IMR-90 (cell line): Measurements from ENCODE around the gene KLHL29. TPM values are rescaled to one million over a fixed set of nuclear protein-coding genes. Genes with fewer than 3 reads are reported as not detected.

Experiments
- ATAC-seq: fragments of 200-7000 bp; cut with Tn5 transposase; 2 replicates; pipeline ENCODE4 v1.9.1; 2020; ENCODE audit warnings: low read depth, mild to moderate bottlenecking, moderate library complexity
- BruUV-seq: library from RNA; stranded (reverse); fragments of 400-500 nt; replicated peaks from 2 replicates; lab custom pipeline; 2021; lab: Mats Ljungman, UMichigan
- CTCF ChIA-PET: fragments of 300-600 bp; formaldehyde crosslinking; extraction: SDS; loops from one replicate; lab custom pipeline; 2021; ENCODE audit warnings: antibody characterized with exemption; lab: Yijun Ruan, JAX
- POLR2A ChIA-PET: fragments of 300-600 bp; sonication (Branson Sonifier 250); formaldehyde crosslinking; loops from one replicate; lab custom pipeline; 2022; ENCODE audit warnings: antibody characterized with exemption; ENCODE audit not compliant: unreplicated experiment; lab: Charles Lee
- DNase-seq: peaks from one replicate; pipeline ENCODE4 v3.0.0; 2013
- H2AFZ ChIP-seq: replicated peaks from 2 replicates; pipeline ENCODE3; 2013; ENCODE audit warnings: low read length, mild to moderate bottlenecking; ENCODE audit not compliant: poor library complexity
- H2AK5ac ChIP-seq: 2 replicates; pipeline ENCODE4 v1.6.1; 2013; ENCODE audit warnings: low read depth, low read length, inconsistent platforms
- H2AK9ac ChIP-seq: replicated peaks from 2 replicates; pipeline ENCODE3; 2013; ENCODE audit warnings: mild to moderate bottlenecking, low read depth, low read length, moderate library complexity; ENCODE audit not compliant: poor library complexity
- H2BK120ac ChIP-seq: 2 replicates; pipeline ENCODE4 v1.6.1; 2013; ENCODE audit warnings: low read depth, low read length, inconsistent platforms
- H2BK15ac ChIP-seq: 3 replicates; pipeline ENCODE4 v1.6.1; 2013; ENCODE audit warnings: low read depth, low read length, inconsistent platforms
- H2BK20ac ChIP-seq: 2 replicates; pipeline ENCODE4 v1.6.1; 2013; ENCODE audit warnings: low read depth, mild to moderate bottlenecking, inconsistent platforms, low read length, moderate library complexity
- H2BK5ac ChIP-seq: 2 replicates; pipeline ENCODE4 v1.6.1; 2013; ENCODE audit warnings: mild to moderate bottlenecking, low read depth, low read length, inconsistent platforms; ENCODE audit not compliant: poor library complexity, severe bottlenecking
- H3K14ac ChIP-seq: replicated peaks from 2 replicates; pipeline ENCODE4 v1.6.1; 2013; ENCODE audit warnings: low read depth, low read length, inconsistent platforms
- H3K18ac ChIP-seq: 2 replicates; pipeline ENCODE4 v1.6.1; 2013; ENCODE audit warnings: low read depth, low read length, control low read depth
- H3K23ac ChIP-seq: 2 replicates; pipeline ENCODE4 v1.6.1; 2013; ENCODE audit warnings: low read depth, low read length, inconsistent platforms
- H3K27ac ChIP-seq: 2 replicates; pipeline ENCODE4 v1.5.1; 2013; ENCODE audit warnings: mild to moderate bottlenecking, control low read depth, low read length; ENCODE audit not compliant: insufficient read depth
- H3K27me3 ChIP-seq: 2 replicates; pipeline ENCODE4 v1.6.1; 2013; ENCODE audit warnings: low read length; ENCODE audit not compliant: control insufficient read depth, insufficient read depth
- H3K36me3 ChIP-seq: 2 replicates; pipeline ENCODE4 v1.6.1; 2013; ENCODE audit warnings: low read length, mixed read lengths; ENCODE audit not compliant: control insufficient read depth, insufficient read depth
- H3K4ac ChIP-seq: 2 replicates; pipeline ENCODE4 v1.6.1; 2013; ENCODE audit warnings: low read depth, low read length, inconsistent platforms
- H3K4me1 ChIP-seq: 2 replicates; pipeline ENCODE4 v1.6.1; 2013; ENCODE audit warnings: low read length, mixed read lengths; ENCODE audit not compliant: control insufficient read depth, insufficient read depth
- H3K4me2 ChIP-seq: 2 replicates; pipeline ENCODE4 v1.6.1; 2013; ENCODE audit warnings: low read depth, mild to moderate bottlenecking, control low read depth, low read length, moderate library complexity
- H3K4me3 ChIP-seq: 2 replicates; pipeline ENCODE4 v1.5.1; 2013; ENCODE audit warnings: low read depth, mild to moderate bottlenecking, control low read depth, low read length, moderate library complexity; ENCODE audit not compliant: insufficient read depth
- H3K56ac ChIP-seq: 2 replicates; pipeline ENCODE4 v1.6.1; 2013; ENCODE audit warnings: low read length, inconsistent platforms; ENCODE audit not compliant: insufficient read depth; ENCODE audit errors: extremely low read depth
- H3K79me1 ChIP-seq, 2 experiments: 2 replicates each; pipeline ENCODE4 v1.6.1; 2013; ENCODE audit warnings: low read length in 2 of 2, inconsistent platforms in 1 of 2, low read depth in 1 of 2
- H3K9ac ChIP-seq: 2 replicates; pipeline ENCODE4 v1.6.1; 2013; ENCODE audit warnings: low read depth, low read length, control low read depth
- H3K9me1 ChIP-seq: 2 replicates; pipeline ENCODE4 v1.6.1; 2013; ENCODE audit warnings: low read length, inconsistent platforms; ENCODE audit not compliant: insufficient read depth
- H3K9me3 ChIP-seq: 2 replicates; pipeline ENCODE4 v1.6.1; 2013; ENCODE audit warnings: low read length; ENCODE audit not compliant: control insufficient read depth, insufficient read depth
- H4K20me1 ChIP-seq: 2 replicates; pipeline ENCODE4 v1.6.1; 2013; ENCODE audit warnings: low read length, inconsistent platforms; ENCODE audit not compliant: insufficient read depth
- H4K5ac ChIP-seq: 2 replicates; pipeline ENCODE4 v1.6.1; 2013; ENCODE audit warnings: mild to moderate bottlenecking, low read depth, low read length, control low read depth
- H4K8ac ChIP-seq, 2 experiments: 2 replicates each; pipeline ENCODE4 v1.6.1; 2013; ENCODE audit warnings: low read depth in 2 of 2, low read length in 2 of 2, control low read depth in 1 of 2, inconsistent platforms in 1 of 2
- H4K91ac ChIP-seq: 2 replicates; pipeline ENCODE4 v1.6.1; 2013; ENCODE audit warnings: low read depth, low read length, inconsistent platforms; ENCODE audit not compliant: insufficient read depth
- FOS ChIP-seq: fragments of 150-350 bp; IDR thresholded peaks from 2 replicates; pipeline ENCODE4 v1.6.1; 2016; ENCODE audit warnings: low read depth, low read length
- RFX5 ChIP-seq: IDR thresholded peaks from 2 replicates; pipeline ENCODE4 v1.8.0; 2012; ENCODE audit warnings: low read depth, mild to moderate bottlenecking, low read length, moderate library complexity
- WGBS, 2 experiments: methylation state at CpG; one replicate each; pipeline versions ENCODE4 v1.1.5 to v1.1.7; 2013; ENCODE audit warnings: missing lambda C conversion rate in 2 of 2; ENCODE audit not compliant: insufficient read length in 1 of 2; ENCODE audit errors: extremely low coverage in 2 of 2; 5-methylcytosine and 5-hydroxymethylcytosine counted together
- dilution Hi-C: fragments of 300-500 bp; cut with HindIII; formaldehyde crosslinking; loops from one replicate; pipeline ENCODE4 v1.14.3; 2018; ENCODE audit warnings: low sequenced_read_pairs; ENCODE audit not compliant: unreplicated experiment
- in situ Hi-C: fragments of 300-500 bp; cut with MboI; formaldehyde crosslinking; loops from 3 replicates; pipeline ENCODE4 v1.14.3; 2019; ENCODE audit warnings: low sequenced_read_pairs, inconsistent platforms, mixed read lengths
- intact Hi-C: fragments of 100-400 bp; cut with micrococcal nuclease; formaldehyde crosslinking; loops from 2 replicates; pipeline ENCODE4 v1.10.0; 2022
- polyA plus RNA-seq, 3 experiments: library from polyadenylated mRNA; depleted of rRNA; stranded (reverse); fragments of >200 nt; gene quantifications; 2 replicates each; pipeline ENCODE4 v1.2.3, GENCODE V29; 2012; ENCODE audit warnings: low replicate concordance in 1 of 3
- total RNA-seq: library from RNA; depleted of rRNA; stranded (reverse); fragments of >200 nt; gene quantifications from 2 replicates; pipeline ENCODE4 v1.2.3, GENCODE V29; 2012

The KLHL29 gene
- total and polyA plus RNA-seq, 2 of the 4 experiments (the other 2 are of a cell fraction) = 2.0 to 8.0 TPM

DNA sequence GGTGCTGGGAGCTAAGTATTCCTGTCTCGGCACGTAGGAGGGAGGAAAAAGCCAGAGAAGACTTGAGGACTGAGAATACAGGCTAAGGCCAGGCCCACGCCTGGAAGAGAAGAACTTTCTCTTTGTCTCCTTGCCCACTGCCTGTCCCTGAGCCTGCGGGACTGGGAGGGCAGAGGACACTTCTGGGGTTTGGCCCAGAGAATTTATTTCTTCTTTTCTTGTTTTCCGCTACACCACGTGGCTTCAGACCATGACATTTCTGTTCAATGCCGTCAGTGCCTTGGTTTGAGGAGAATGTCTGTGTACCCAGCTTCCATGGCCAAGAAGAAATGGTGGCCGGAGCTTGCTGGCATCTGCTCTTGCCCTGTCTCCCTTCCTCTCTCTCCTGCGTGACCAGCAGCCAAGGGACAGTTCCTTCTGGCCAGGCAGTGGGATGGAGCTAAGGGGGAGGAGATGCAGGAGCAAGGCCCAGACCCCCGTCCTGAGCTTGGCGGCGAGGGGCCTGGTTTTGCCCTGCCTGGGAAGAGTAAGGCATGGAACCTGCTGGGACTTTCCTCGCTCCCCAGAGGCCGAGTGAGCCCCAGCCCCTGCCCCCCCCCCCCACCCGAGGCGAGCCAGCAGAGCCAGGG lies 140.3 kb downstream of the KLHL29 start:
- H4K91ac ChIP-seq = peak overlapping the region; percentile 12
- no peak overlapping the region for H3K4me2 ChIP-seq
- H3K18ac ChIP-seq = no peak overlapping the region
- intact Hi-C loops = no loop called here
- BruUV-seq = no TSS peak
- no peaks in the 10 kb centered on the region for H3K9me3 ChIP-seq
- POLR2A ChIA-PET = no interaction called here
- dilution Hi-C loops = no loop called here
- no peak overlapping the region for H2BK15ac ChIP-seq
- ATAC-seq (no peak), DNase-seq (no peak)
- H3K79me1 ChIP-seq = peaks cover 3 to 4% of the 10 kb centered on the region in 2 experiments; a peak in 2 of 4 replicates
- in situ Hi-C loops = no loop called here
- H3K27ac ChIP-seq = no peak overlapping the region
- H2BK20ac ChIP-seq = no peak overlapping the region
- no peak overlapping the region; the same call in 1 of the 2 replicates for H4K5ac ChIP-seq
- no peak overlapping the region for H3K9ac ChIP-seq
- peak overlapping the region; percentile 8 for H2AK9ac ChIP-seq
- H3K23ac ChIP-seq = no peak overlapping the region
- TF ChIP-seq RFX5 (no peak), FOS (no peak)
- no peaks in the 10 kb centered on the region for H3K36me3 ChIP-seq
- 100% methylated on average over 1 of the region's 16 CpGs; no CpG with 5 or more reads in 1 of the 2 experiments for WGBS, 2 experiments
- H3K4ac ChIP-seq = 0 out of 2 replicates have a peak overlapping the region, but pooled peaks have one; percentile 17
- no peaks in the 10 kb centered on the region for H3K27me3 ChIP-seq
- no peak overlapping the region for H2BK120ac ChIP-seq
- no peak overlapping the region for H2AFZ ChIP-seq
- no peak overlapping the region for H3K14ac ChIP-seq
- no peak overlapping the region for H2BK5ac ChIP-seq
- no peak overlapping the region for H3K4me3 ChIP-seq
- H2AK5ac ChIP-seq = peak overlapping the region; percentile 38; the same call in 1 of the 2 replicates
- H4K20me1 ChIP-seq = no peaks in the 10 kb centered on the region; the same call in 1 of the 2 replicates
- CTCF ChIA-PET = no interaction called here
- peaks cover 7% of the 10 kb centered on the region for H3K9me1 ChIP-seq
- H3K4me1 ChIP-seq = peaks cover 14% of the 10 kb centered on the region
- peak overlapping the region in 1 of 2 experiments; percentile 60; a peak in 1 of 4 replicates for H4K8ac ChIP-seq
- H3K56ac ChIP-seq = no peak overlapping the region
